ENCODE results near the gene INPP5E.

The INPP5E gene

DNA sequence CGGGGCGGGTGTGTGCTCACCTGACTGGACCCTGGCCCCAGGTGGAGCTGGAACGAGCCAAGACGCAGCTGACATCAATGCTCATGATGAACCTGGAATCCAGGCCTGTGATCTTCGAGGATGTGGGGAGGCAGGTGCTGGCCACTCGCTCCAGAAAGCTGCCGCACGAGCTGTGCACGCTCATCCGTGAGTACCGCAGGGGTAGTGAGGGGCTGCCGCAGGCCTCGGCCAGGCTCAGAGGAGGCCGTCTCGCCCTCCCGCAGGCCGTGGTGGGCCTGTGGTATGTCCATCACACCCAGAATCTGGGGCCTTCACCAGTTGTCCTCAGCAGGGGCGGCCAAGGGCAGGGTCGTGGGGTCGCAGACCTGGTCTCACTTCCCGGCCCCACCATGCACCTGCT is 17.9 kb downstream of the INPP5E start:
- Histone ChIP-seq H3K4me2 (ENCODE audit: low read length) (no peak overlapping the region), H3F3A (ENCODE audit: control insufficient read depth, insufficient read depth) (no peaks in the 10 kb centered on the region), H3K9me2 (replicated peaks; ENCODE audit: control insufficient read depth, low read length) (no peaks in the 10 kb centered on the region), H3K27me3 (ENCODE audit: control insufficient read depth, low read length) (no peaks in the 10 kb centered on the region), H3K36me3 (ENCODE audit: control insufficient read depth, low read length) (peaks cover 81% of the 10 kb centered on the region), H3K4me1 (ENCODE audit: control insufficient read depth, low read length) (no peaks in the 10 kb centered on the region), H3K79me2 (ENCODE audit: control insufficient read depth, low read length) (no peaks in the 10 kb centered on the region; the same call in 1 of the 2 replicates), H3K4me3 (ENCODE audit: low read length) (no peak overlapping the region), H3K9me3 (ENCODE audit: control insufficient read depth, insufficient read depth, low read length) (no peaks in the 10 kb centered on the region), H3K27ac (ENCODE audit: low read depth, low read length) (no peak overlapping the region), H4K20me1 (ENCODE audit: control insufficient read depth, insufficient read depth, low read depth, low read length) (no peaks in the 10 kb centered on the region)
- TF ChIP-seq EZH2phosphoT487 (IDR thresholded peaks at IDR 0.05; ENCODE audit: borderline replicate concordance, low read length), result no peak
- TF ChIP-seq, protein P1, sequence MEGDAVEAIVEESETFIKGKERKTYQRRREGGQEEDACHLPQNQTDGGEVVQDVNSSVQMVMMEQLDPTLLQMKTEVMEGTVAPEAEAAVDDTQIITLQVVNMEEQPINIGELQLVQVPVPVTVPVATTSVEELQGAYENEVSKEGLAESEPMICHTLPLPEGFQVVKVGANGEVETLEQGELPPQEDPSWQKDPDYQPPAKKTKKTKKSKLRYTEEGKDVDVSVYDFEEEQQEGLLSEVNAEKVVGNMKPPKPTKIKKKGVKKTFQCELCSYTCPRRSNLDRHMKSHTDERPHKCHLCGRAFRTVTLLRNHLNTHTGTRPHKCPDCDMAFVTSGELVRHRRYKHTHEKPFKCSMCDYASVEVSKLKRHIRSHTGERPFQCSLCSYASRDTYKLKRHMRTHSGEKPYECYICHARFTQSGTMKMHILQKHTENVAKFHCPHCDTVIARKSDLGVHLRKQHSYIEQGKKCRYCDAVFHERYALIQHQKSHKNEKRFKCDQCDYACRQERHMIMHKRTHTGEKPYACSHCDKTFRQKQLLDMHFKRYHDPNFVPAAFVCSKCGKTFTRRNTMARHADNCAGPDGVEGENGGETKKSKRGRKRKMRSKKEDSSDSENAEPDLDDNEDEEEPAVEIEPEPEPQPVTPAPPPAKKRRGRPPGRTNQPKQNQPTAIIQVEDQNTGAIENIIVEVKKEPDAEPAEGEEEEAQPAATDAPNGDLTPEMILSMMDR (IDR thresholded peaks at IDR 0.05; ENCODE audit: low read depth, low read length, poor library complexity, severe bottlenecking), result no peak

DNA sequence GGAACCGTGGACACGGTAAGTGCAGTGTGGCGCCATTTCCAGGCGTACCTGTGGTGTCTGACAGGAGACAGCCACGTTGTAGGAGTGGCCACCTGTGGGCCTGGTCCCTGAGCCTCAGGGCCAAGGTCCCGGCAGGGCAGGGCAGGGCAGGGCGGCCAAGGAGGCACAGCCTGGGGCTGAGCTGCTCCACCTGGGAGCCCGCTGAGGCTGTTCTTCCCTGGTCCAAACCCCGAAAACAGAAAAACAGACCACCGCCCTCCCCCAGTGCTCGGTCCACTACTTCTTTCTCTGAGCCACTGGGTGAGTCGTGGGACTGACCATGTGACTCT is 20.6 kb downstream of the INPP5E start:
- Histone ChIP-seq H3K4me1 (ENCODE audit: control insufficient read depth, low read length) (no peaks in the 10 kb centered on the region), H4K20me1 (ENCODE audit: control insufficient read depth, insufficient read depth, low read depth, low read length) (no peaks in the 10 kb centered on the region), H3K9me3 (ENCODE audit: control insufficient read depth, insufficient read depth, low read length) (no peaks in the 10 kb centered on the region), H3F3A (ENCODE audit: control insufficient read depth, insufficient read depth) (no peaks in the 10 kb centered on the region), H3K4me2 (ENCODE audit: low read length) (no peak overlapping the region), H3K36me3 (ENCODE audit: control insufficient read depth, low read length) (peaks cover 89% of the 10 kb centered on the region), H3K4me3 (ENCODE audit: low read length) (no peak overlapping the region), H3K79me2 (ENCODE audit: control insufficient read depth, low read length) (peaks cover 5% of the 10 kb centered on the region), H3K9me2 (replicated peaks; ENCODE audit: control insufficient read depth, low read length) (no peaks in the 10 kb centered on the region), H3K27ac (ENCODE audit: low read depth, low read length) (no peak overlapping the region), H3K27me3 (ENCODE audit: control insufficient read depth, low read length) (no peaks in the 10 kb centered on the region)
- no peak for TF ChIP-seq EZH2phosphoT487 (IDR thresholded peaks at IDR 0.05; ENCODE audit: borderline replicate concordance, low read length)
- TF ChIP-seq, protein P1 (IDR thresholded peaks at IDR 0.05; ENCODE audit: low read depth, low read length, poor library complexity, severe bottlenecking), result no peak

DNA sequence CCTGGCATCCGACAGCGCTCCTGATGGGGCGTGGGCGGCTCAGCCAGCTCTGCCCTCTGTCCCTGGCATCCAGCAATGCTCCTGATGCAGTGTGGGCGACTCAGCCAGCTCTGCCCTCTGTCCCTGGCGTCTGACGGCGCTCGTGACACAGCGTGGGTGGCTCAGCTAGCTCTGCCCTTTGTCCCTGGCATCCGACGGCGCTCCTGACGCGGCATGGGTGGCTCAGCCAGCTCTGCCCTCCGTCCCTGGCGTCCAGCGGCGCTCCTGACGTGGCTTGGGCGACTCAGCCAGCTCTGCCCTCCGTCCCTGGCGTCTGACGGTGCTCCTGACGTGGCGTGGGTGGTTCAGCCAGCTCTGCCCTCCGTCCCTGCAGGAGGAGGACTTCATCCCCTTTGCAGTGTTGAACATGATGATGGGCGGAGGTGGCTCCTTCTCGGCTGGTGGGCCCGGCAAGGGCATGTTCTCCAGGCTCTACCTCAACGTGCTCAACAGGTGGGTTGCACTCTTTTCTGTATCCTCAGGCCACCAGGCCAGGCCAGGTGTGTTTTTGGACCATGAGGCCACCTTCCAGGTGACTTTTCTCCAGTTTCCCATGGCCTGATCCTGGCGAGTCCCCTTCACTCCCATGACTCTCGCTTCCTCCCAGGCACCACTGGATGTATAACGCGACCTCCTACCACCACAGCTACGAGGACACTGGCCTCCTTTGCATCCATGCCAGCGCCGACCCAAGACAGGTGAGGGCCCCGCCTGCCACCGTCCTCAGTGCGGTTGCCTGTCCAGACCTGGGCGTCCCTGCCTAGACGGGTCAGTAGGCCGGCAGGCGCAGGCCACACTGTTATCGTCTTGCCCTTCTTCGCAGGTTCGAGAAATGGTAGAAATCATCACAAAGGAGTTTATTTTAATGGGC is 21.2 kb downstream of the INPP5E start:
- Histone ChIP-seq H3K4me1 (ENCODE audit: control insufficient read depth, low read length) (no peaks in the 10 kb centered on the region), H3F3A (ENCODE audit: control insufficient read depth, insufficient read depth) (no peaks in the 10 kb centered on the region), H3K4me3 (ENCODE audit: low read length) (no peak overlapping the region), H3K36me3 (ENCODE audit: control insufficient read depth, low read length) (peaks cover 91% of the 10 kb centered on the region), H4K20me1 (ENCODE audit: control insufficient read depth, insufficient read depth, low read depth, low read length) (no peaks in the 10 kb centered on the region), H3K9me2 (replicated peaks; ENCODE audit: control insufficient read depth, low read length) (no peaks in the 10 kb centered on the region), H3K27me3 (ENCODE audit: control insufficient read depth, low read length) (no peaks in the 10 kb centered on the region), H3K4me2 (ENCODE audit: low read length) (no peak overlapping the region), H3K27ac (ENCODE audit: low read depth, low read length) (no peak overlapping the region), H3K9me3 (ENCODE audit: control insufficient read depth, insufficient read depth, low read length) (no peaks in the 10 kb centered on the region), H3K79me2 (ENCODE audit: control insufficient read depth, low read length) (peaks cover 11% of the 10 kb centered on the region)
- TF ChIP-seq, protein P1 (IDR thresholded peaks at IDR 0.05; ENCODE audit: low read depth, low read length, poor library complexity, severe bottlenecking), result no peak
- no peak for TF ChIP-seq EZH2phosphoT487 (IDR thresholded peaks at IDR 0.05; ENCODE audit: borderline replicate concordance, low read length)
